ENCODE data around the gene RBMS2.

DNA sequence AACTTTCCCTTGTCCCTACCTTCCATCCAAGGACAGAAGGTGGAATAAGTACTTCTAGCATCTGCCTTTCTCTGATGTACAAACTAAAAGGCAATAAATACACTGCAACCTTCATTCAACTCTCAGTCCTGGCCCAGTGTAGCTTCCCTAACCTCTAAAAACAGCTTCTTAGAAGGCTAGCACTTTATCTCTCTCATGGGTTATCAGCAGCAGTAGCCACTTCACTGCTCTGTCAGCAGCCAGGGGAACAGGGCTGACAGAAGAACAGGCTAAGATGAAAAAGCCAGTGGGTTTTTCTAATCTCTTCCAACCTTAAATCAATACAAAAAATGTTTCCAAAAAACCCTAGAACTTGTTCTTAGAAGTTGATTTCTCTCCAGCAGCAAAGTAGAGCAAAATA is 95.3 kb downstream of the RBMS2 start:
- TF ChIP-seq, protein P1, sequence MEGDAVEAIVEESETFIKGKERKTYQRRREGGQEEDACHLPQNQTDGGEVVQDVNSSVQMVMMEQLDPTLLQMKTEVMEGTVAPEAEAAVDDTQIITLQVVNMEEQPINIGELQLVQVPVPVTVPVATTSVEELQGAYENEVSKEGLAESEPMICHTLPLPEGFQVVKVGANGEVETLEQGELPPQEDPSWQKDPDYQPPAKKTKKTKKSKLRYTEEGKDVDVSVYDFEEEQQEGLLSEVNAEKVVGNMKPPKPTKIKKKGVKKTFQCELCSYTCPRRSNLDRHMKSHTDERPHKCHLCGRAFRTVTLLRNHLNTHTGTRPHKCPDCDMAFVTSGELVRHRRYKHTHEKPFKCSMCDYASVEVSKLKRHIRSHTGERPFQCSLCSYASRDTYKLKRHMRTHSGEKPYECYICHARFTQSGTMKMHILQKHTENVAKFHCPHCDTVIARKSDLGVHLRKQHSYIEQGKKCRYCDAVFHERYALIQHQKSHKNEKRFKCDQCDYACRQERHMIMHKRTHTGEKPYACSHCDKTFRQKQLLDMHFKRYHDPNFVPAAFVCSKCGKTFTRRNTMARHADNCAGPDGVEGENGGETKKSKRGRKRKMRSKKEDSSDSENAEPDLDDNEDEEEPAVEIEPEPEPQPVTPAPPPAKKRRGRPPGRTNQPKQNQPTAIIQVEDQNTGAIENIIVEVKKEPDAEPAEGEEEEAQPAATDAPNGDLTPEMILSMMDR (IDR thresholded peaks at IDR 0.05) = no peak
- no peak for TF ChIP-seq POLR2A (IDR thresholded peaks at IDR 0.05)

All from transverse colon (tissue), 3 donors.